ENCODE data around the gene HORMAD2.
A peak's percentile ranks its signal among the peaks of the same experiment; 100 is the strongest.

Gene HORMAD2

GRCh38 chr22:30205281-30206115 lies 125.2 kb downstream of the HORMAD2 start:
- no peak for TF ChIP-seq YY1 (IDR thresholded peaks at IDR 0.05; ENCODE audit: low read depth)
- TF ChIP-seq TCF12 (IDR thresholded peaks at IDR 0.05; ENCODE audit: low read depth) = no peak
- TF ChIP-seq RAD21 (IDR thresholded peaks at IDR 0.05; ENCODE audit: low read depth) = no peak
- no peak for TF ChIP-seq USF1 (IDR thresholded peaks at IDR 0.05)
- TF ChIP-seq EGR1 (IDR thresholded peaks at IDR 0.05) = no peak

GRCh38 chr22:30206944-30207343 lies 126.7 kb downstream of the HORMAD2 start:
- TF ChIP-seq YY1 (IDR thresholded peaks at IDR 0.05; ENCODE audit: low read depth) = no peak
- TF ChIP-seq CEBPB (IDR thresholded peaks at IDR 0.05) = no peak
- peak; percentile 99 for TF ChIP-seq TEAD4 (IDR thresholded peaks at IDR 0.05)
- TF ChIP-seq EP300 (IDR thresholded peaks at IDR 0.05; ENCODE audit: borderline replicate concordance) = peak; percentile 94
- TF ChIP-seq ZBTB7A (IDR thresholded peaks at IDR 0.05; ENCODE audit: low read depth) = no peak
- TF ChIP-seq TCF12 (IDR thresholded peaks at IDR 0.05; ENCODE audit: low read depth) = peak; percentile 91
- no peak for TF ChIP-seq CREB1 (IDR thresholded peaks at IDR 0.05; ENCODE audit: low read depth)
- TF ChIP-seq MAX (IDR thresholded peaks at IDR 0.05) = peak; percentile 62
- TF ChIP-seq TAF1 (IDR thresholded peaks at IDR 0.05; ENCODE audit: low read depth) = no peak
- TF ChIP-seq EGR1 (IDR thresholded peaks at IDR 0.05) = no peak
- TF ChIP-seq USF1 (IDR thresholded peaks at IDR 0.05) = no peak
- TF ChIP-seq FOXM1 (IDR thresholded peaks at IDR 0.05; ENCODE audit: borderline replicate concordance, low read depth) = peak; percentile 51; the same call in 1 of the 2 replicates
- TF ChIP-seq RAD21 (IDR thresholded peaks at IDR 0.05; ENCODE audit: low read depth) = 0 out of 2 replicates have a peak, but pooled peaks have one; percentile 1
- TF ChIP-seq REST (IDR thresholded peaks at IDR 0.05; ENCODE audit: low read depth) = no peak
- TF ChIP-seq NFIC (IDR thresholded peaks at IDR 0.05) = peak; percentile 69

- no peak for TF ChIP-seq MAX (IDR thresholded peaks at IDR 0.05)
- TF ChIP-seq CREB1 (IDR thresholded peaks at IDR 0.05; ENCODE audit: low read depth) = no peak
- no peak for TF ChIP-seq USF1 (IDR thresholded peaks at IDR 0.05)
- no peak for TF ChIP-seq TAF1 (IDR thresholded peaks at IDR 0.05; ENCODE audit: low read depth)
- no peak for TF ChIP-seq YY1 (IDR thresholded peaks at IDR 0.05; ENCODE audit: low read depth)
- no peak for TF ChIP-seq ZBTB7A (IDR thresholded peaks at IDR 0.05; ENCODE audit: low read depth)
- no peak for TF ChIP-seq EP300 (IDR thresholded peaks at IDR 0.05; ENCODE audit: borderline replicate concordance)
- no peak for TF ChIP-seq RAD21 (IDR thresholded peaks at IDR 0.05; ENCODE audit: low read depth)
- TF ChIP-seq EGR1 (IDR thresholded peaks at IDR 0.05) = no peak
- no peak for TF ChIP-seq TCF12 (IDR thresholded peaks at IDR 0.05; ENCODE audit: low read depth)
- no peak for TF ChIP-seq TEAD4 (IDR thresholded peaks at IDR 0.05)
- TF ChIP-seq NFIC (IDR thresholded peaks at IDR 0.05) = no peak
These were observed 128.7 kb downstream of the HORMAD2 start for GRCh38 chr22:30208631-30209603.

GRCh38 chr22:30209642-30210041 lies 129.4 kb downstream of the HORMAD2 start:
- TF ChIP-seq ZBTB7A (IDR thresholded peaks at IDR 0.05; ENCODE audit: low read depth) (no peak), TCF12 (IDR thresholded peaks at IDR 0.05; ENCODE audit: low read depth) (no peak), USF1 (IDR thresholded peaks at IDR 0.05) (no peak), NFIC (IDR thresholded peaks at IDR 0.05) (no peak), RAD21 (IDR thresholded peaks at IDR 0.05; ENCODE audit: low read depth) (no peak), CREB1 (IDR thresholded peaks at IDR 0.05; ENCODE audit: low read depth) (no peak), MAX (IDR thresholded peaks at IDR 0.05) (no peak), TEAD4 (IDR thresholded peaks at IDR 0.05) (no peak), YY1 (IDR thresholded peaks at IDR 0.05; ENCODE audit: low read depth) (no peak), CEBPB (IDR thresholded peaks at IDR 0.05) (no peak), EGR1 (IDR thresholded peaks at IDR 0.05) (no peak), TAF1 (IDR thresholded peaks at IDR 0.05; ENCODE audit: low read depth) (no peak), REST (IDR thresholded peaks at IDR 0.05; ENCODE audit: low read depth) (no peak), EP300 (IDR thresholded peaks at IDR 0.05; ENCODE audit: borderline replicate concordance) (no peak), FOXM1 (IDR thresholded peaks at IDR 0.05; ENCODE audit: borderline replicate concordance, low read depth) (no peak)
